Activated naive CD4-positive, alpha-beta T cell treated with anti-CD3 and anti-CD28 coated beads, Interleukin-2, amount 50 U/mL, for 24 hours (primary cell): ENCODE measurements around the gene ATF7IP.
"Not testable (repeated sequence)": the region's sequence is repeated elsewhere in the genome, so short reads cannot be mapped to it uniquely, and the experiment has no call there.

ENCODE experiments used
- H3K27ac Mint-ChIP-seq: one replicate; pipeline ENCODE4 v1.8.0; 2021; ENCODE audit warnings: mild to moderate bottlenecking, mixed read lengths
- H3K27me3 Mint-ChIP-seq: one replicate; pipeline ENCODE4 v1.8.0; 2021; ENCODE audit warnings: mixed read lengths
- H3K36me3 Mint-ChIP-seq: one replicate; pipeline ENCODE4 v1.8.0; 2021; ENCODE audit warnings: mixed read lengths
- H3K4me1 Mint-ChIP-seq: one replicate; pipeline ENCODE4 v1.8.0; 2021; ENCODE audit warnings: mixed read lengths
- H3K4me3 Mint-ChIP-seq: one replicate; pipeline ENCODE4 v1.8.0; 2021; ENCODE audit warnings: mild to moderate bottlenecking, mixed read lengths
- H3K9me3 Mint-ChIP-seq: one replicate; pipeline ENCODE4 v1.8.0; 2021; ENCODE audit warnings: mixed read lengths

Gene ATF7IP

GRCh38 chr12:14365294-14366208 is at the start of gene ATF7IP:
Gene ATF7IP (plus strand): TSS chr12:14365682. CDS start chr12:14423916, 58,234 bp downstream.
- Mint-ChIP-seq H3K27me3 (no peaks in the 10 kb centered on the region), H3K36me3 (peaks cover 11% of the 10 kb centered on the region), H3K27ac (peak within 1 kb of the TSS; percentile 96), H3K4me1 (peaks cover 47% of the 10 kb centered on the region), H3K9me3 (peaks cover 7% of the 10 kb centered on the region), H3K4me3 (peak within 1 kb of the TSS; percentile 88)

- Mint-ChIP-seq H3K36me3 (no peaks in the 10 kb centered on the region), H3K4me3 (no peak overlapping the region), H3K4me1 (no peaks in the 10 kb centered on the region), H3K27ac (no peak overlapping the region), H3K27me3 (no peaks in the 10 kb centered on the region), H3K9me3 (no peaks in the 10 kb centered on the region)
Observed at GRCh38 chr12:14317362-14318146, 47.9 kb upstream of the ATF7IP start.

GRCh38 chr12:14319704-14320427 is 45.6 kb upstream of the ATF7IP start:
- H3K4me3 Mint-ChIP-seq, H3K9me3 Mint-ChIP-seq, H3K27me3 Mint-ChIP-seq, H3K4me1 Mint-ChIP-seq, H3K36me3 Mint-ChIP-seq, H3K27ac Mint-ChIP-seq: not testable (repeated sequence)

- H3K4me3 Mint-ChIP-seq = no peak overlapping the region
- no peak overlapping the region for H3K27ac Mint-ChIP-seq
- no peaks in the 10 kb centered on the region for H3K27me3 Mint-ChIP-seq
- no peaks in the 10 kb centered on the region for H3K4me1 Mint-ChIP-seq
- no peaks in the 10 kb centered on the region for H3K9me3 Mint-ChIP-seq
- no peaks in the 10 kb centered on the region for H3K36me3 Mint-ChIP-seq
Observed at GRCh38 chr12:14322403-14322802, 43.1 kb upstream of the ATF7IP start.

GRCh38 chr12:14325716-14326343 is 39.7 kb upstream of the ATF7IP start:
- Mint-ChIP-seq H3K4me3 (no peak overlapping the region), H3K4me1 (no peaks in the 10 kb centered on the region), H3K27me3 (no peaks in the 10 kb centered on the region), H3K36me3 (no peaks in the 10 kb centered on the region), H3K9me3 (no peaks in the 10 kb centered on the region), H3K27ac (no peak overlapping the region)

- H3K4me3 Mint-ChIP-seq = no peak overlapping the region
- no peak overlapping the region for H3K27ac Mint-ChIP-seq
- H3K36me3 Mint-ChIP-seq = no peaks in the 10 kb centered on the region
- H3K27me3 Mint-ChIP-seq = no peaks in the 10 kb centered on the region
- no peaks in the 10 kb centered on the region for H3K9me3 Mint-ChIP-seq
- H3K4me1 Mint-ChIP-seq = no peaks in the 10 kb centered on the region
Observed at GRCh38 chr12:14326699-14327098, 38.8 kb upstream of the ATF7IP start.

- no peaks in the 10 kb centered on the region for H3K27me3 Mint-ChIP-seq
- H3K27ac Mint-ChIP-seq = no peak overlapping the region
Observed at GRCh38 chr12:14327711-14328110, 37.8 kb upstream of the ATF7IP start.

GRCh38 chr12:14332482-14332881 is 33.0 kb upstream of the ATF7IP start:
- peaks cover 6% of the 10 kb centered on the region for H3K36me3 Mint-ChIP-seq
- H3K27me3 Mint-ChIP-seq = no peaks in the 10 kb centered on the region
- H3K4me3 Mint-ChIP-seq = no peak overlapping the region
- H3K9me3 Mint-ChIP-seq = peaks cover 7% of the 10 kb centered on the region
- no peak overlapping the region for H3K27ac Mint-ChIP-seq
- no peaks in the 10 kb centered on the region for H3K4me1 Mint-ChIP-seq

More at GRCh38 chr12:14327711-14328110, 37.8 kb upstream of the ATF7IP start:
- Mint-ChIP-seq H3K36me3 (no peaks in the 10 kb centered on the region), H3K4me3 (no peak overlapping the region), H3K4me1 (no peaks in the 10 kb centered on the region), H3K9me3 (no peaks in the 10 kb centered on the region)

- Mint-ChIP-seq H3K4me1 (no peaks in the 10 kb centered on the region), H3K27me3 (no peaks in the 10 kb centered on the region), H3K36me3 (peaks cover 10% of the 10 kb centered on the region), H3K27ac (no peak overlapping the region), H3K9me3 (peaks cover 21% of the 10 kb centered on the region), H3K4me3 (no peak overlapping the region)
Observed at GRCh38 chr12:14340371-14340770, 25.1 kb upstream of the ATF7IP start.

- not testable (repeated sequence) for H3K4me1 Mint-ChIP-seq, H3K4me3 Mint-ChIP-seq
Observed at GRCh38 chr12:14351524-14351923, 14.0 kb upstream of the ATF7IP start.

GRCh38 chr12:14352066-14352465 is 13.4 kb upstream of the ATF7IP start:
- not testable (repeated sequence) for H3K4me3 Mint-ChIP-seq, H3K27me3 Mint-ChIP-seq, H3K4me1 Mint-ChIP-seq, H3K27ac Mint-ChIP-seq
- H3K9me3 Mint-ChIP-seq = peaks cover 25% of the 10 kb centered on the region
- H3K36me3 Mint-ChIP-seq = peaks cover 14% of the 10 kb centered on the region

More at GRCh38 chr12:14351524-14351923, 14.0 kb upstream of the ATF7IP start:
- not testable (repeated sequence) for H3K27me3 Mint-ChIP-seq, H3K27ac Mint-ChIP-seq
- Mint-ChIP-seq H3K9me3 (peaks cover 25% of the 10 kb centered on the region), H3K36me3 (peaks cover 14% of the 10 kb centered on the region)

GRCh38 chr12:14354665-14355064 is 10.8 kb upstream of the ATF7IP start:
- peaks cover 22% of the 10 kb centered on the region for H3K9me3 Mint-ChIP-seq
- peaks cover 14% of the 10 kb centered on the region for H3K36me3 Mint-ChIP-seq
- not testable (repeated sequence) for H3K27ac Mint-ChIP-seq, H3K4me1 Mint-ChIP-seq, H3K4me3 Mint-ChIP-seq, H3K27me3 Mint-ChIP-seq

- no peaks in the 10 kb centered on the region for H3K4me1 Mint-ChIP-seq
- no peaks in the 10 kb centered on the region for H3K27me3 Mint-ChIP-seq
- H3K27ac Mint-ChIP-seq = no peak overlapping the region
- H3K4me3 Mint-ChIP-seq = no peak overlapping the region
- peaks cover 9% of the 10 kb centered on the region for H3K9me3 Mint-ChIP-seq
- H3K36me3 Mint-ChIP-seq = peaks cover 9% of the 10 kb centered on the region
Observed at GRCh38 chr12:14356147-14356546, 9.3 kb upstream of the ATF7IP start.

- Mint-ChIP-seq H3K4me3 (no peak overlapping the region), H3K9me3 (peaks cover 9% of the 10 kb centered on the region), H3K27me3 (no peaks in the 10 kb centered on the region)
Observed at GRCh38 chr12:14357486-14357885, 8.0 kb upstream of the ATF7IP start.

GRCh38 chr12:14362352-14362751 is 3.1 kb upstream of the ATF7IP start:
- H3K4me1 Mint-ChIP-seq = peaks cover 28% of the 10 kb centered on the region
- H3K27me3 Mint-ChIP-seq = no peaks in the 10 kb centered on the region
- no peak overlapping the region for H3K4me3 Mint-ChIP-seq
- H3K9me3 Mint-ChIP-seq = peaks cover 7% of the 10 kb centered on the region
- H3K27ac Mint-ChIP-seq = peak overlapping the region; percentile 85
- peaks cover 6% of the 10 kb centered on the region for H3K36me3 Mint-ChIP-seq

More at GRCh38 chr12:14357486-14357885, 8.0 kb upstream of the ATF7IP start:
- H3K27ac Mint-ChIP-seq = no peak overlapping the region
- peaks cover 9% of the 10 kb centered on the region for H3K36me3 Mint-ChIP-seq
- peaks cover 5% of the 10 kb centered on the region for H3K4me1 Mint-ChIP-seq
